Stimulated activated naive CD4-positive, alpha-beta T cell treated with Interleukin-2 at 50 U/mL for 16 hours (primary cell): ENCODE measurements around the gene FGF16.
"Not testable (repeated sequence)": the region's sequence is repeated elsewhere in the genome, so short reads cannot be mapped to it uniquely, and the experiment has no call there.

Source experiments
- DNase-seq: peaks from one replicate; lab custom pipeline; 2025; lab: John Stamatoyannopoulos, UW

The FGF16 gene

DNA sequence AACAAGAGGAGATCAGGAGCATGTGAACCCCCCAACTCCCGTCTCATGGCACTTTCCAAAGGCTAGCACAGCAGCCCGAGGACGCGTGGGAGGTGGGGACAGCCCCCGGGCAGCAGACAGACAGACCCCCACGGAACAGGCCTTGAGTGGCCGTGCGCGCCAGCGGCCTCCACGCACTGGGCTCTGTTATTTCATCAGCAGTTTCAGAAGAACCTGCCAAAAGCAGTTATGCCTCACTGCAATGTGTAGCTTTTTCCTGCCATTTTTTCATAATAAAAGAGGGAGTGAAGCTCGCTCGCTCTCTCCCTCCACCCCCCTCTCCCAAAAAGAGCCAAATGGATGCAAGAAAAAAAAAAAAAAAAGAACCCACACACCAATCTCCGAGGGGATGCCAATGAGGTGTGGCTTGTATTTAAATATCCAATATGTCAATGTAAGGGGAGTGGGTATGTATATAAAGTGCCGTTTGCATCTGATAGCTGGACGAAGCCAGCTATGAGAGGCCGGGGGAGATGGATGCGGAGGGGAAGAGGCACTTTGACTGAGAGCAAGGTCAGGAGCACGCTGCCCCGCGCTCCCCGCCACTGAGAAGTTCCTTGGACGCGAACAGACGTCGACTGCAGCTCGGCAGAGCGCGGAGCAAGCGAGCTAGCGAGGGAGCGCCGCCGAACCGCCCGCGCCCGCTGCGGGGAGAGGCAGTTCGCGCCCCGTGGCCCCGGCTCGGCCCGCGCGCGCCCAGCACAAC lies at the start of gene FGF16:
Gene FGF16 (plus strand): TSS at position 482 of the 745 bp plus-strand sequence. CDS start 286 bp downstream, outside the sequence.
- no peak for DNase-seq

DNA sequence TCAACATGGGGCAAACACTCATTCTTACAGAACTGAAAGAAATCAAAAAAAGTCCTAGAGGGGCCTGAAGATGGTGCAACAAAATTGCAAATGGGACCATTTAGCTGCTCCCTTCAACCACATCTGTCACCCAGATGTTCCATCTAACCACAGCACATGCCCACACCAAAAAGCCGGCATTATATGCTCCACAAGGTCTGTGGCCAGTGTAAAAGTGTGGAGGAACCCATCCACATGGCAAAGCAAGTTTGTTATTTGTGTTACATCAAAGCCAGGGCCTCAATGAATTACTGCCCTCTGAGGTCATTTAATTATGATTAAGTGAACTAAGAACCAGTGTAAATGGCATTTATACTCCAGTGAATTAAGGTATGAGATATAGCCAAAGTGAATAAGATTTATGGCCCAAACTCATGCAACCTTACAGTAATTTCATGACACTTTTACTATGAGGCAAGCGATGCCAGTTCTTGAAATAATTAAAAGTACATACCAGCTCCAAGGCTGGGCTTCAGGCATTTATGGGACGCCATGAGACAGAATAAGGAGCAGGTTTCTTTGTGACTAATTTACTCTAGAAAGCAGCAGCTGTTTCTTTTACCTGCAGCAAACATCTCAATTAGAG lies 48.7 kb upstream of the FGF16 start:
- DNase-seq = no peak

DNA sequence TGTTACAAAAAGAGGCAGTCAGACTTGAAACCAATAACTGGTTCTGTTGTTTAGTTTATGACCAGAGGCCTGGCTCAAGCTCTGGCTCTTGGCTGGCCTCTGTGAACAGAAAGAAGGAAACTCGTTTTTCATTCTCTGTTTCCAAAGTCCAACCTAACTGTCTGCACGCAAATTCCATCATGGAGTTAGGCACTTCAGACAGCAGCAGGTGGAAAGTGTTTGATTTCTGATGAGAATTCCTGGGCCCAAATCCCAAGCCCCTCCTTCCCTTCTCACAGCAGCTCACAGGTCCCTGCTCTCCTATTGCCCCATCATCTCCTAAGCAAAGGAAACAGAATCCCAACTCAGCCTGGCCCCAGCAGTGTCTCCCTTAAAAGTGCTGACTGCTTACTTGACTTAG lies 42.8 kb upstream of the FGF16 start:
- DNase-seq = no peak

DNA sequence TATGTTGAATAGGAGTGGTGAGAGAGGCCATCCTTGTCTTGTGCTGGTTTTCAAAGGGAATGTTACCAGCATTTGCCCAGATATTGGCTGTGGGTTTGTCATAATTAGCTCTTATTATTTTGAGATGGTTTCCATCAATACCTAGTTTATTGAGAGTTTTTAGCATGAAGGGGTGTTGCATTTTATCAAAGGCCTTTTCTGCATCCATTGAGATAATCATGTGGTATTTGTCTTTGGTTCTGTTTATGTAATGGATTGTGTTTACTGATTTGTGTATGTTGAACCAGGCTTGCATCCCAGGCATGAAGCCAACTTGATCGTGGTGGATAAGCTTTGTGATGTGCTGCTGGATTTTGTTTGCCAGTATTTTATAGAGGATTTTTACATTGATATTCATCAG lies 39.4 kb upstream of the FGF16 start:
- not testable (repeated sequence) for DNase-seq

DNA sequence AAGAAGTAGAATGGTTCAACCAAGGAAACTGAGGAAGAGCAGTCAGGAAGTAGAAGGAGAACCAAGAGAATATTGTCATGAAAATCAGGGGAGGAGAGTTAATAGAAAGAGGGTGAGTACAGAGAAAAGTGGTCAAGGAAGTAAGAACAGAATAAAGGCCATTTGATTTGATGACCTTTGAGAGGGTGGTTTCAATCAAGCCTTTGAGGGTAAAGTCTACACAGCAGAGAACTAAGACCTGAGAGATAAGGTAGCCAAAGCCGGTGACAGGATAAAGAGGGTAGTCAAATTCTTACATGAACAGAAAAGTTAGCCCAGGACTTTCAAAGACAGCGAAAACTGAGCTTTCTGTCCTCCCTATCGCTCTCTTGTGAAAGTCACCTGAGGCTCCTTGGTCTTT lies 34.6 kb upstream of the FGF16 start:
- DNase-seq = no peak

DNA sequence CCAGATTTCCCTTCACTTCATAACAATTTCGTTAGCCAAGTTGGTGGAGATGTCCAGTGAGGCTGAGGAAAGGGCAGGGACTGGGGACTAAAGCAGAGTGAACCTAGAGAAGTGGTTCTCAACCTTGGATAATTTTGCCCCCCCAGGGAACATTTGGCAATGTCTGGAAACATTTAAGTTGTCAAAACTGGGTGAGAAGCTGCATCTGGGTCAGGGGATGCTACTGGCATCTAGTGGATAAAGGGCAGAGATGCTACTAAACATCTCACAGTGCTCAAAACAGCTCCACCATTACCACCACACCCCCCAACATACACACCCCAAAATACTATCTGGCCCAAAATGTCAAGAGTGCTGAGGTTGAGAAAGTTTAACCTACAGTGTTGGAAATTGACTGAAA lies 32.0 kb upstream of the FGF16 start:
- no peak for DNase-seq

DNA sequence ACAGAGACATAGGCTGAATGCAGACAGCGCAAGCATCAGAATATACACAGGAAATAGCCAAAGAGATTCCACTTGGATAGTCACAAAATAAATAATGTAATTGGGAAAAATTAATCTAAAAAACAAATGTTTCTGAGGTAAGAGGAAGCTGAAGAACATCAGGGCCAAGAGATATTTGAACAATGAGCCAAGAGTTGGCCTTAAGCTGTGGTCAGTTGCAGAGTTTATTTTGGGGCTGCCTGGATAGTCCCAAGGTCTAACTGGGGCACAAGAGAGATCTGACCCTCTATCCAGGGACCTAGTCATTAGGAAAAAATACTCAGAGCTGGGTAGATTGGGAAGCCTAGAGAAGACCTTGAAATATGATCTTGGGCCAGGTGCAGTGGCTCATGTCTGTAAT lies 31.3 kb upstream of the FGF16 start:
- no peak for DNase-seq

DNA sequence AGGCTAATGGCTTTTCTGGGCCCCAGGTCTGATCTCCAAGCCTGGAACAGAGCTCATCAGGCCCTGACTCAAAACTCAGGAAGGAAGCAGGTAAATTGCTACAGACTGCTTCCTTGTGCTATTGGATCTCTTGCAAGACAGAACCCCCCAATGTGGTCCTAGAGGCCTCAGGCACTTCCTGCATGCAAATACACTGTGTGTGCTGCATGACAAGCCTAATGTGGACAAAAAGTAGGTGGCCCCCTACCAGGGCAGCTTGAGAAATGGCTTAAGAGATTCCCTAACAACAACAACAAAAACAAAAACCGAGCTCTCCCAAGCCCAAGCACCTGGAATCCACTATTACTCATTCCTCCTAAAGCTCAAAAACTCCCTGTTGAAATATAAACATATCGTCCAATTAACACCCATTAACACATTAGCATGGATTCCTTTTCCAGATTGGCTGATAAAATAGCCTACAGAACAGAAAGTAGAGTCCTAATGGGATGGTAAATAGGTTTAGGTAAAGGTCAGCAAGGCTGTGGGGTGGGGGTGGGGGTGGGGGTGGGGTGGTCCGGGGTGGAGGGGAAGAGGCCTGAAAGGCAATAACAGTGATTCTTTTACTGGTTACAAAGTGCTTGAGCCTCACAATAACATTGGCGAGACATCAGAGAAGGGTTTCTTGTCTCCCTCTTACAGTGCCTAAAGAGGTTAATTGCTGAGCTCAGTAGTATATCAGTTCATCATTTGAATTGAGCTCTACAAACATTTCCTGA lies 24.1 kb upstream of the FGF16 start:
- DNase-seq = no peak

DNA sequence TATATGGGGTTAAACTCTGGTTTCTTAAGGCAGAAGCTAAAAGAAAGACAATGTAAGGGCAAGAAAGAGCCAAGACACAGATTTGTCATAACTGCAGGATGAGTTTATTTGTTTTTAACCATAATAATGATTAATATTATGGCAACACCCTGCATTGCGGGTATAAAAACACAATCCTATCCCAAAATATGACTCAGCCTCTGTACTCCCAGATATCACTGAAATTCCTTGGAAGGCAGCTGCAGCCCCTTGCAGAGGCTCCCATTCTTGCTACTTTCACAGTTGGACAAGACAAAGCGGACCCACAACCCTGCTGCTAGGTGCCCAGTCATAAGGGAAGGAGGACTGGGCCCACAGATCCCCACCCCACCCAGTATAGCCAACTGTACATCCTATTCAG lies 20.4 kb upstream of the FGF16 start:
- DNase-seq = no peak

DNA sequence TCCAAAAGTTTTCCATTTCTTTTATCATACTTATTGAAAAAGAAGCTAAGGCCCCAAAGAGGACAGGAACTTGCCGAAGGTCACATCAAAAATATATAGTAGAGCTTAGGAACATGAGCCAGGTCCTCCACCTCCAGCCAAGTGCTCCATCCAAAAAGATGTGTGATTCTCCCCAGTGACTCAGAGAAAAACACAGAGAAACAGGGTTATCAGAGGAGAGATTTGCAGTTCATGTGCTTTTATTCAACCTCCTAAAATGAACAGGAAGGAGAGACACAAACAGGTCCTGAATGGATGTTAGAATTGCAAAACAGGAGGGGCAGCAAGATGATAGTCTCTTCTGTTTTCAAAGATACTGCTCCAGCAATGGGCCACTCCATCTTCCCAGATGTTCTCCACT lies 19.6 kb upstream of the FGF16 start:
- no peak for DNase-seq

DNA sequence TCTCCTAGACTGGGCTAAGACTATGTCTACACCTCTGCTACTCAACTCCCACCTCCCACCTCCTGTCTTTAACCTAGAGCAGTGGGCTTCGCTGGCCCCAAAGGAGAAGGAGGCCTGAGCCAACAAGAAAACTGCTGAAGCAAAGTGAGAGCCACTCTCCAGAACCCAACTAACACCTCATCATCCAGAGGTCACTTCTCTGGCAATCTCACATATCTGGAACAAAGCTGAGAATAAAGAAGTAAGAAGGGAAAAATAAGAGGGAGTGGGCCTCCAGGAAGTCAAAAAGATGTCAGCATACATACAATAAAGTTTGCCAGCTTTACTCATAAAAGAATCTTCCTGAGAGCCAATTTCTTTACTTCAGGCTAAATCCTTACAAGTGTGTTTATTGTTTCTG lies 18.6 kb upstream of the FGF16 start:
- no peak for DNase-seq

DNA sequence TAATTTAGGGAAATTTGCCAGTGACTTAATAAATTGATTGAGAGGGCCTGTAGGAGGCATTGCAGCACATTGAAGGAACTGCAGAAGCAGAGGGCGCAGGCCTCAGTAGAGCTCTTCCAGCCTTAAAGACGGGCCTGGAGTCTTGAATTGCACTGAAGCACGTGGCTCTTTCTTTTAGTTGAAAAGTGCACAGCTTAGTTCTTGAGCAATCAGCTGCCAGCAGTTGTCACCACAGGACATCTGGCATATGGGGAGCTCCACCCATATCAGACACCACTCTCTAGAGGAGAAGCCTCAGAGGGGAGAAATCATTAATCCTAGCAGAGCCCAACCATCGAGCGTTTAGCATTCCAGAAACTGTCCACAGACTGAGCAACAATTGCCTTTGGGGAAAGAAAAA lies 16.0 kb upstream of the FGF16 start:
- DNase-seq = no peak

DNA sequence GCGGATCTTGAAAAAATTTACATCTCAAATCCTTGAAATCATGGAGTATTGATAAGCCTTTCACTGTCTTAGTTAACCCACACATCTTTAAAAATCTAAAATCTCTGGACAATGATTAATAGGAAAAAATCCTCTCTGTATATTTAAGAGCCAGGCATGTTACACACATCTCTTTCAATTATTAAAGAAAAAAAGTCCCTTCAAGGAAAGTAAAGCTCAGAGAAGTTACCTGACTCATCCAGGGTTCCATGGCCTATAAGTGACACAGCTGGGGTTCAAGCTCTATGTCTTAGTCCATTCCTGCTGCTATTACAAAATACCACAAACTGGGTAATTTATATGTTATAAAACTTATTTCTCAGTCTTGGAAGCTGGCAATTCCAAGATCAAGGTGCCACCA lies 14.2 kb upstream of the FGF16 start:
- no peak for DNase-seq

DNA sequence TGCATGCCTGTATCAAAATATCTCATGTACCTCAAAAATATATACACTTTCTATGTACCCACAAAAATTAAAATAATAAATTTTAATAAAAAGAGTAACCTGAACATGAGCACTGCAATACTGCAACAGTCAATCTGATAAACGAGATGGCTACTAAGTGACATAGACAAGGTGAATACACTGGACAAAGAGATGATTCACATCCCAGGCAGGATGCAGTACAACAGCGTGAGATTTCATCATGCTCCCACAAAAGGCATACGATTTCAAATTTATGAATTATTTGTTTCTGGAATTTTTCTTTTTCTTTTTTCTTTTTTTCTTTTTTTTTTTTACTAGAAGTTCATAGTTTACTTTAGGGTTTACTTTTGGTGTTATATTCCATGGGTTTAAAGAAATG lies 12.2 kb upstream of the FGF16 start:
- no peak for DNase-seq

DNA sequence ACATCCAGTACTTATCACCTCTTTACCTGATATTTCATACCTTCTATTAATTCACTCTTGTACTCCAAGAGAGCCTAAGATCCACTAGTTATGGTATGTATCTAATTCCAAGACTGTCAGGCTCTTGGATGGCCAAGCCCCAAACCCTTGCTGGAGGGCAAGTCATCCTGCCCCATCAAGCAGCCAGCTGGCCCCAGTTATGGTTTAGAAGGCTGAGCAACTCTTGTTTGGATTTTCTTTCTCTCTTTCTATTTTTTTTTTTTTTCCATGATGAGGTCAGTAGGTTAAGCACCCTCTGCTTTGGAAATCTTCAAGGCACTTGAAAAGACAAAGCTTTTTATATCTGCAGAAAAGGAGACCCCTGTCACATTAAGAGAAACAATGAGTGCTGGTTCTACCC lies 10.9 kb upstream of the FGF16 start:
- no peak for DNase-seq

DNA sequence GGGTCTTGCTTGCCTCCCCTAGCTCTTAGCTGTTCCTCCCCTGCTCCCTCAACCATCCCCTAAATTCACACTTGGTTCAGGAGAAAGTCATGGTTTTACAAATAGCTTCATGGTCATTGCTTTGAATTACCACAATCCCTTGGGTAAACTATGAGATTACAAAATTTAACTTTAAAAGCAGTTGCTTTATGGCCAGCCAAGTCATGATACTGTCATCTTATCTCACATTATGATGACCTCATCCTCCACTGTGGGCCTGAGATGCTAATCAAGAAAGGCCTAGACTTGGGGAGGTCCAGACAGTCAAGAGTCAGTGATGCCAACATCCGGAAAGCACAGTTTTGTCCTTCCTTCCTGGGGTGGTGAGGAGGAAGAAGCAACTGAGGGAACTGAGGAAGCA lies 10.5 kb upstream of the FGF16 start:
- DNase-seq = no peak

DNA sequence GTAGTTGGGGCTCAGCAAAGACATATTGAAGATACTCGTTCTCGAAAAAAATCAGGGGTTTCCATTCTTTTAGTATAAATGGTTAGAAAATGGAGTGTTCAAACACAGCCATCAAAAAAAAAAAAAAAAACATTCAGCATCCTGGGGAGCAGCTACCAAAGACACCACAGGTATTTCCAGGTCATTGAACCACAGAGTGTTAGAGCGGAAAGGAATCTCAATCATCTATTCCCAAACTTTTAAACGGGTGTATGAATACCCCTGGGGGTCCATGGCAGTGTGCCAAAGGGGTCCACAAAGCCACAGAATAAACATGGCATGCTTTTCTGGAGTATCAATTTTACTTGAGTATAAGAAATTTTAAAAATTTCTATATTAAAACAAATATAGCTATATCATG lies 6.9 kb upstream of the FGF16 start:
- no peak for DNase-seq

DNA sequence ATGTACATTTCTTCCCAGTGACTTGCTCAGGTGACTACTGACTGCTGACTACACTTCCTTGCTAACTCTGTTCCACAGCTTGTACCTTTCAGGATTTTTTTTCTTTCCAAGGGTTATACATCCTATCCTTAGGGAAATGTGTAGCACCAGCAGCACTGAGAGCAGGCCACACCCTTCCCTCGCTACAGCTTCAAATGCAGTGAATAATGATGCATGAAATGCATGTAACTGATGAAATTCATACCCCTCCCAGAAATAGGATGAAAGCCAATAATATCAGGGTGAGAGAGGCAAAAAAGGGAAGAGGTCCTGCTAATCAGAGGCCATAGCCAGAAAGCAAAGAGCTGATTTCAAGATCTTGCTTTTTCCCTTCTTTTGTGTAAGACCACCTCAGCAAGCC lies 6.2 kb upstream of the FGF16 start:
- DNase-seq = no peak

DNA sequence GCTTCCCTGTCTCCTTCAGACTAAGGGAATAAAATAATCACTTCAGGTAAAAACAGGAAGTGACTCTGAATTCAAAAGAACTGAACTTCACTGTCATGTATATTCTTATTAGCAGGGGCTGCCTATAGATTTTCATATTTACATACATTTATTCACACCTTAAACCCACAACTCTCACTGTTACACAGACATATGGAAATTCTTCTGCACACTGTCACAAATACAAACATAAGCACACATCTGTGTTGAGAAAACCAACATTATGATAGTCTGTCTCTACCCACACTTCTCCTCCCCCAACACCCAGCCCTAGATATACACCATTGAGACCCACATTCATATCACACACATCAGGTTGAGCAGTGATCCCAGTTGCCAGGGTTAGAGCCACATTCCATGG lies 5.7 kb upstream of the FGF16 start:
- no peak for DNase-seq

DNA sequence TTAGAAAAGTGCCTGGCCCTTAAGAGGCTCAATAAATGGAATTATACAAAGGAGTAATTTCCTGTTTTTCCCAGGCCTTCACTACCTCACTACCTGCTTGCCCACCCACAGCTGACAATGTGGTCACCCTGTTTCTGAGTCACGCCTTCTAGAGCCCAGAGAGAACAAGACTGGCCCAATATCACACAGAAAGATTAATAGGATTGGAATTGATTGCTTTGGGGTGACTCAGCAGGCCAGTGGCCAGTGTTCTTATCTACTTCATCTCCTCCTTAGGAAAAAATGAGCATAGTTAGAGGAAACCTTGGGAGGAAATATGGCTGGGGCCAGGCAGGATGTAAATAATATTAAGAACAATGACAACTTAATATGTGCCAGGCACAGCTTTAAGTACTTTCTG lies 4.5 kb upstream of the FGF16 start:
- DNase-seq = no peak

DNA sequence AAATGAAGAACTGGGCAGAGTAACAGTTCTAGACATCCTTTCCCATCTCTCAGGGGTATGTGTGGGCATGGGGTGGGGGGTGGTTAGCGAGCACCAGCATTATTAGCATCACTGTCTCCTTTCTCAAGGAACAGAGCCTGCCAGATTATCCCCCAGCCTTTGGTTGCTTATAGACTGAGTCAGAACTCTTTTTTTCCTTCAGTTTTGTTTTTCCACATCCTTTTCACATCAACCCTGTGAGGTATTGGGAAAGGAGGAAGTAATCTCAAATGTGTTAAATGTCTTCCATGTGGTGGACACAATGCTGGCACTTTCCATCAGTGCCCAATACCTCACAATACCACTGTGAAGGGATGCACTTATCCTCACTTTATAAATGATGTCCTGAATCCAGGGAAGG lies 3.1 kb upstream of the FGF16 start:
- DNase-seq = no peak

DNA sequence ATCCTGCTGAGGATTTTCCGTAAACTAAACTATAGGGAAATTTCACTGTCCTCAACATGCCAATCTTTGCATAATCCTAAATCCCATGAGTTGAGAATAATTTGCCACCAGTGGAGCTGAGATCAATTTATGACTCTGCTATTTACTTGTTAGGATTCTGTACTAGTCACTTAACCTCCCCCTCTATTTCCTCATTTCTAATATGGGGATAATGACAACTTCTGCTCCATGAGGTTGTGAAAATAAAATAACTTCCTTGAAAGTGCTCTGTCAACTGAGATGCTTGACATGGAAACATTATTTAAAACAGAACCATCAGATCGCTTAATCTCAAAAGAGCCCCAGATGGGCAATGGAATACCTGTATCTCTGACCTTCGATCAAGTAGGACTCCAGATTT lies 2.6 kb upstream of the FGF16 start:
- no peak for DNase-seq

DNA sequence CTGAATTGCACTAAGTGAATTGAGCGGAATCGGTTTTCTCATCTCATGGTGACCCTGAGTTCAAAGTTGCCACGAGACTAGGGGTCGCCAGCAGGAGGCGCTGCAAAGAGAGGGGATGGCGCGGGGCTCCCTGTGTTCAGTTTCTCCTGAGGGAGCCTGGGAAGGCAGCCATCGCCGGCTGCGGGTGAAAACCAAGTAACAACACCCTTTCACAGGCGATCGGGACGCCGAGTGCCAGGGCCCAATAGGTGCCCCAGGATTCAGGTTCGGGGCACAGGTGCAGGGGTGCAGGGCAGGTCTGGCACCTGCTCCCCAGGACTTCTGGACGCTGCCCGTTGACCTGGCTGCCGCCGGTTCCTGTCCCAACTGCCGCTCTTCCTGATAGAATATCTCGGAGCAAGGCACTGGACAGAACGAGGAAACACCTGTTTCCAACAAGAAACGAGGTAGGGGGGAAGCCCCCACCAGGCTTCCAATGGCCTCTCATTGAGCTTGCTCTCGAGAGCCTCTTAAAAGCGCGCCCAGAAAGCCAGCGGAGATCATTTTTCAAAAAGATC lies 1.1 kb upstream of the FGF16 start:
- DNase-seq = no peak
